ENCODE measurements around the gene ITGB4. TPM values are rescaled to one million over a fixed set of nuclear protein-coding genes. Genes with fewer than 3 reads are reported as not detected.

The ITGB4 gene
- total and polyA plus RNA-seq, 10 of the 15 experiments (the other 5 are each of a cell fraction or from before 2014, with no cell fraction given): 0.06 to 1.6 (median 0.27) TPM; not detected in 2

DNA sequence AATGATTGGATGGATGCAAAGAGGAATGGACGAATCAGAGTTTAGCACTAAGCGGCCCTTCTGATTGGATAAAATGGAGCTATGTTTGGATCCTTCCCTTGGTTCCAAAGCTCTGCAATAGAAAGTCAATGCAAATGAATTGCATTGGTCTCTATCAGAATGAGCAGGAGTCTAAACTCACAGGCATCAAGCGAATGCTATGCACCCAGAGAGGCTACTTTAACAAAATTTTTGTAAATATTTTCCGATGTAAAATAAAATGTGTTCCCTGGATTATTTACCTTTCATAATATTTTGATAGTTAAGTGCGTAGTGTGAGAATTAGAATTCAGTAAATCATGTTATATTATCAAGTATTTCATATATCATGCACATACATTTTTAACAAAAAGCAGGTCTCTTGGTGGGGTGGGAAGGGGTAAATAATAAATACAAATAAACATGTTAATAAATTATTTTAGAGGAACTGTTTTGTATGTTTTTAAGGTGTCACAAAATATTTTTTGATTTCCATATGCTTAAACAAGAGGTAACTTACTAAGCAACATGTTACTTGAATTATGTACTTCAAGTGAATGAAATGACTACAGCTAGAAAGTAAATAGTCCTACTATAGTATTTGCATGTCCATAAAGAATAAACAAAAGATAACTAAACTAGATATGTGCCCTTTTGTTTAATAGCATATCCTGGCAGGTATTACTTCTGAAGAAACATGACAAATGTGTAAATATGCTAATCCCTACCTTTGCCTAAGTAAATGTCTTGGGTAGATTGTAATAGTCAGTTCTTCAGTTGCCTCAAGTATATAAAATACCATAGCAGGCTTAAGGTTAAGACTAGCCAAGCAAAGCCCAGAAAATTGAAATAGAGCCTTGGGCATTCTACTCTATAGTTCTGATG is 59.0 kb downstream of the ITGB4 start:
- intact Hi-C loops (cut with micrococcal nuclease; ENCODE audit: unreplicated experiment): loop anchor here (2.0 to 10.0 kb wide), 3 partner anchors 75 to 485 kb away; partner anchors contain the start of genes TRIM65, UBALD2 and WBP2
- Histone ChIP-seq H3K79me2 (ENCODE audit: control insufficient read depth, insufficient read depth, low read length) (peaks cover 36% of the 10 kb centered on the region), H3K36me3 (ENCODE audit: control insufficient read depth in 2 of 2, insufficient read depth in 2 of 2, low read length in 1 of 2) (peaks cover 0 to 18% of the 10 kb centered on the region in 2 experiments), H4K20me1 (ENCODE audit: control insufficient read depth, insufficient read depth) (peaks cover 10% of the 10 kb centered on the region), H3K27ac (ENCODE audit: control insufficient read depth, insufficient read depth) (no peak overlapping the region), H3K9me3 (replicated peaks; ENCODE audit: control insufficient read depth, insufficient read depth, low read length) (no peaks in the 10 kb centered on the region), H3K27me3 (replicated peaks in 1 of 2; ENCODE audit: control insufficient read depth in 2 of 2, insufficient read depth in 2 of 2, low read length in 1 of 2) (no peaks in the 10 kb centered on the region), H3K4me3 (no peak overlapping the region), H2AFZ (ENCODE audit: control insufficient read depth, low read depth, low read length) (no peak overlapping the region; the same call in 1 of the 2 replicates), H3K4me1 (ENCODE audit: control insufficient read depth, insufficient read depth, low read length) (peaks cover 16% of the 10 kb centered on the region), H3K4me2 (ENCODE audit: control insufficient read depth, insufficient read depth) (peak overlapping the region; percentile 47; the same call in 1 of the 2 replicates), H3K9ac (ENCODE audit: control insufficient read depth, insufficient read depth, low read length) (no peak overlapping the region)
- ChIA-PET SMC1A (ENCODE audit: uncharacterized antibody, unreplicated experiment) (interaction anchor here (0.6 to 1.0 kb wide), 8 partner anchors 10 to 113 kb away, joined by 3 to 7 read pairs (median 4); partner anchors contain the start of genes UNC13D and WBP2), RAD21 (ENCODE audit: unreplicated experiment) (interaction anchor here (0.6 to 2.1 kb wide), 13 partner anchors 14 to 116 kb away, joined by 3 to 17 read pairs (median 4); partner anchors contain the start of genes GALK1, TRIM65, UNC13D and WBP2), CTCF (interaction anchor here (0.6 to 3.0 kb wide), 19 partner anchors 9 to 429 kb away, joined by 3 to 15 read pairs (median 4); partner anchors contain the start of genes GALK1, UNC13D and WBP2), POLR2A (interaction anchor here (0.5 to 5.2 kb wide), 27 partner anchors 10 to 670 kb away, joined by 3 to 38 read pairs (median 5); partner anchors contain the start of genes GALK1, RECQL5, SAP30BP and UNC13D)
- DNase-seq (ENCODE audit: low read depth, low spot score): no peak
- TF ChIP-seq TAF1 (IDR thresholded peaks at IDR 0.05; ENCODE audit: borderline replicate concordance, low read depth, low read length): no peak
- TF ChIP-seq NFXL1 (IDR thresholded peaks at IDR 0.05; ENCODE audit: borderline replicate concordance): peak; percentile 98
- no peak for TF ChIP-seq PAX8 (IDR thresholded peaks at IDR 0.05)
- TF ChIP-seq CBFB (IDR thresholded peaks at IDR 0.05; ENCODE audit: low read depth): no peak
- no peak for TF ChIP-seq CREM (IDR thresholded peaks at IDR 0.05; ENCODE audit: low read depth)
- no peak for TF ChIP-seq SMARCA5 (IDR thresholded peaks at IDR 0.05)
- TF ChIP-seq MEF2A (IDR thresholded peaks at IDR 0.05; ENCODE audit: insufficient read depth, low read depth, low read length): peak; percentile 50; the same call in 1 of the 2 replicates
- WGBS (ENCODE audit: insufficient coverage, insufficient replicate concordance, low lambda C conversion rate, missing lambda C conversion rate): 28% methylated on average over 5 of the region's 5 CpGs
- in situ Hi-C loops (cut with MboI): loop anchor here (5.0 kb wide), 1 partner anchor 482 kb away; no protein-coding TSS in a partner anchor
- no peak for ATAC-seq
- no TSS peak for BruUV-seq (replicated peaks)
- no peak for FAIRE-seq
